B cell (primary cell): ENCODE data around the gene TEPSIN. TPM values are rescaled to one million over a fixed set of nuclear protein-coding genes. Genes with fewer than 3 reads are reported as not detected.

Source experiments
- ATAC-seq: fragments of 200-7000 bp; cut with Tn5 transposase; one replicate; pipeline ENCODE4 v1.10.0; 2021; ENCODE audit warnings: low read depth, mild to moderate bottlenecking, moderate number of reproducible peaks, moderate library complexity
- CTCF ChIA-PET: fragments of 350-600 bp; sonication (Branson Sonifier 250); formaldehyde crosslinking; loops from one replicate; lab custom pipeline; 2021; ENCODE audit warnings: antibody characterized with exemption, inconsistent platforms; lab: Charles Lee
- POLR2A ChIA-PET: fragments of 350-600 bp; sonication (Branson Sonifier 250); formaldehyde crosslinking; loops from one replicate; lab custom pipeline; 2021; ENCODE audit warnings: antibody characterized with exemption; lab: Charles Lee
- DNase-seq: peaks from one replicate; pipeline ENCODE4 v3.0.0; 2013
- H2AFZ ChIP-seq: 2 replicates; pipeline ENCODE4 v1.6.1; 2012; ENCODE audit warnings: mild to moderate bottlenecking, low read depth, low read length; ENCODE audit not compliant: insufficient read depth, poor library complexity, severe bottlenecking
- H3K27ac ChIP-seq, 2 donors: 1 replicate in 1 of 2; 2 replicates in 1 of 2; pipeline ENCODE4 v1.5.1; 2012 to 2013; ENCODE audit warnings: low read length in 2 of 2, mild to moderate bottlenecking in 2 of 2, moderate library complexity in 1 of 2
- H3K27me3 ChIP-seq, 4 experiments: fragments of 200-600 bp in 1 of 4; sonication (generic) in 1 of 4; replicated peaks in 1 of 4; 1 replicate in 2 of 4; 2 replicates in 2 of 4; pipeline versions ENCODE4 v1.6.1 to v1.7.0; 2013 to 2016; ENCODE audit warnings: low read length in 3 of 4, mild to moderate bottlenecking in 2 of 4, mixed read lengths in 1 of 4, moderate library complexity in 1 of 4; ENCODE audit not compliant: insufficient read depth in 4 of 4, control insufficient read depth in 3 of 4; ENCODE audit errors: control extremely low read depth in 1 of 4
- H3K36me3 ChIP-seq, 2 experiments: replicated peaks in 1 of 2; 1 replicate in 1 of 2; 2 replicates in 1 of 2; pipeline versions ENCODE4 v1.6.1 to v1.7.1; 2013; ENCODE audit warnings: low read length in 1 of 2; ENCODE audit not compliant: insufficient read depth in 2 of 2, control insufficient read depth in 1 of 2; ENCODE audit errors: control extremely low read depth in 1 of 2, extremely low read depth in 1 of 2
- H3K4me1 ChIP-seq, 2 donors: fragments of 200-600 bp in 1 of 2; sonication (generic) in 1 of 2; 1 replicate in 1 of 2; 2 replicates in 1 of 2; pipeline versions ENCODE4 v1.5.1 to v1.6.1; 2013 to 2017; ENCODE audit warnings: low read length in 2 of 2; ENCODE audit not compliant: control insufficient read depth in 2 of 2, insufficient read depth in 2 of 2
- H3K4me2 ChIP-seq: replicated peaks from 2 replicates; pipeline ENCODE3; 2012; ENCODE audit warnings: mild to moderate bottlenecking, low read depth, low read length; ENCODE audit not compliant: poor library complexity, severe bottlenecking
- H3K4me3 ChIP-seq, 5 experiments: fragments of 200-600 bp in 1 of 5; sonication (generic) in 1 of 5; 1 replicate in 3 of 5; 2 replicates in 2 of 5; pipeline versions ENCODE4 v1.5.1 to v1.7.0; 2011 to 2016; ENCODE audit warnings: low read length in 4 of 5, mild to moderate bottlenecking in 4 of 5, low read depth in 2 of 5, control low read depth in 1 of 5, moderate library complexity in 1 of 5; ENCODE audit not compliant: insufficient read depth in 1 of 5; ENCODE audit errors: control extremely low read depth in 1 of 5, extremely low read depth in 1 of 5
- H3K79me2 ChIP-seq: fragments of 200-600 bp; sonication (generic); one replicate; pipeline ENCODE4 v1.6.0; 2016; ENCODE audit warnings: low read length; ENCODE audit not compliant: control insufficient read depth, insufficient read depth
- H3K9ac ChIP-seq: fragments of 200-600 bp; sonication (generic); 2 replicates; pipeline ENCODE4 v1.6.1; 2017; ENCODE audit warnings: mild to moderate bottlenecking, low read length, moderate library complexity
- H3K9me3 ChIP-seq, 3 donors: one replicate each; pipeline versions ENCODE4 v1.6.1 to v1.7.1; 2013; ENCODE audit warnings: low read length in 2 of 3; ENCODE audit not compliant: control insufficient read depth in 2 of 3, insufficient read depth in 1 of 3; ENCODE audit errors: control extremely low read depth in 1 of 3
- H4K20me1 ChIP-seq: 2 replicates; pipeline ENCODE4 v1.6.0; 2012; ENCODE audit warnings: mild to moderate bottlenecking, low read length; ENCODE audit not compliant: insufficient read depth, control insufficient read depth, poor library complexity, severe bottlenecking
- H3K27ac Mint-ChIP-seq: one replicate; pipeline ENCODE4 v1.8.0; 2021; ENCODE audit warnings: mixed read lengths
- H3K27me3 Mint-ChIP-seq: one replicate; pipeline ENCODE4 v1.8.0; 2021; ENCODE audit warnings: mixed read lengths
- H3K4me1 Mint-ChIP-seq: one replicate; pipeline ENCODE4 v1.8.0; 2021; ENCODE audit warnings: mixed read lengths
- H3K4me3 Mint-ChIP-seq: one replicate; pipeline ENCODE4 v1.8.0; 2021; ENCODE audit warnings: mixed read lengths
- H3K9me3 Mint-ChIP-seq: one replicate; pipeline ENCODE4 v1.8.0; 2022; ENCODE audit warnings: mixed read lengths; ENCODE audit not compliant: insufficient read depth
- EZH2 ChIP-seq: IDR thresholded peaks from 2 replicates; pipeline ENCODE4 v1.6.1; 2012; ENCODE audit warnings: borderline replicate concordance, low read depth, mild to moderate bottlenecking, moderate library complexity, low read length; ENCODE audit not compliant: insufficient read depth, poor library complexity, severe bottlenecking
- WGBS: methylation state at CpG from one replicate; pipeline ENCODE4 v1.1.5; 2013; ENCODE audit warnings: missing lambda C conversion rate; ENCODE audit not compliant: insufficient coverage; 5-methylcytosine and 5-hydroxymethylcytosine counted together
- intact Hi-C: fragments of 100-400 bp; cut with micrococcal nuclease; formaldehyde crosslinking; loops from one replicate; pipeline ENCODE4 v1.10.0; 2022
- polyA plus RNA-seq: library from polyadenylated mRNA; depleted of rRNA; stranded (reverse); fragments of >200 nt; gene quantifications from 2 replicates; pipeline ENCODE4 v1.2.3, GENCODE V29; 2012
- total RNA-seq, 2 donors: library from RNA; stranded (reverse); fragments of 120-200 nt in 1 of 2; gene quantifications; 1 replicate in 1 of 2; 2 replicates in 1 of 2; pipeline versions ENCODE4 v1.2.3 to v1.2.4, GENCODE V29; 2013 to 2022
- TF ChIP-seq, protein P1 (sequence below): fragments of 200-600 bp; IDR thresholded peaks from one replicate; pipeline ENCODE4 v1.8.0; 2022; ENCODE audit warnings: antibody characterized with exemption, mild to moderate bottlenecking

The TEPSIN gene
- total and polyA plus RNA-seq, 2 donors (not counting 1 experiment from before 2014, with no cell fraction given) = 180 to 273 TPM

DNA sequence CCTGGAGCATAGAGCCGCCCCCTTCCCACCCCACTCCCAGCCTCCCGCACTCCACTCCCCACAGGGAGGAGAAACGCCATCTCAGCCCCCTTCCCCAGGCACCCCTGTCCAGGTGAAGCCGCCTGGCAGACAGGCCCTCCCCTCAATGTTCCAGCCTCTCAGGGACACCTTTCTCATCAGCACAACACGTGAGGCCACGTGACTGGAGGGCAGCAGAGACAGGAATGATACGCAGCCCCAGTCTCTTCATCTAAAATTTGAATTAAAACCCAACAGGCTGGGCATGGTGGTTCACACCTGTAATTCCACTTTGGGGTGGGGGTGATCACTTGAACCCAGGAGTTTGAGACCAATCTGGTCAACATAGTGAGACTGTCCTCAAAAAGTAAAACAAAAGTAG lies 52.7 kb downstream of the TEPSIN start:
- ATAC-seq (no peak), DNase-seq (no peak)
- Mint-ChIP-seq H3K4me1 (no peaks in the 10 kb centered on the region), H3K27me3 (peaks cover 6% of the 10 kb centered on the region), H3K9me3 (no peaks in the 10 kb centered on the region), H3K27ac (no peak overlapping the region), H3K4me3 (no peak overlapping the region)
- no peak overlapping the region for H3K9ac ChIP-seq
- peaks cover 0 to 2% (median 0%) of the 10 kb centered on the region in 3 donors for H3K9me3 ChIP-seq
- no peak overlapping the region for H2AFZ ChIP-seq
- POLR2A ChIA-PET = no interaction called here
- H3K79me2 ChIP-seq = no peaks in the 10 kb centered on the region
- no peak overlapping the region for H3K4me3 ChIP-seq
- TF ChIP-seq, protein P1, sequence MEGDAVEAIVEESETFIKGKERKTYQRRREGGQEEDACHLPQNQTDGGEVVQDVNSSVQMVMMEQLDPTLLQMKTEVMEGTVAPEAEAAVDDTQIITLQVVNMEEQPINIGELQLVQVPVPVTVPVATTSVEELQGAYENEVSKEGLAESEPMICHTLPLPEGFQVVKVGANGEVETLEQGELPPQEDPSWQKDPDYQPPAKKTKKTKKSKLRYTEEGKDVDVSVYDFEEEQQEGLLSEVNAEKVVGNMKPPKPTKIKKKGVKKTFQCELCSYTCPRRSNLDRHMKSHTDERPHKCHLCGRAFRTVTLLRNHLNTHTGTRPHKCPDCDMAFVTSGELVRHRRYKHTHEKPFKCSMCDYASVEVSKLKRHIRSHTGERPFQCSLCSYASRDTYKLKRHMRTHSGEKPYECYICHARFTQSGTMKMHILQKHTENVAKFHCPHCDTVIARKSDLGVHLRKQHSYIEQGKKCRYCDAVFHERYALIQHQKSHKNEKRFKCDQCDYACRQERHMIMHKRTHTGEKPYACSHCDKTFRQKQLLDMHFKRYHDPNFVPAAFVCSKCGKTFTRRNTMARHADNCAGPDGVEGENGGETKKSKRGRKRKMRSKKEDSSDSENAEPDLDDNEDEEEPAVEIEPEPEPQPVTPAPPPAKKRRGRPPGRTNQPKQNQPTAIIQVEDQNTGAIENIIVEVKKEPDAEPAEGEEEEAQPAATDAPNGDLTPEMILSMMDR = no peak
- no peak for TF ChIP-seq EZH2
- intact Hi-C loops = no loop called here
- CTCF ChIA-PET = no interaction called here
- H3K27me3 ChIP-seq = peaks cover 0 to 7% (median 0%) of the 10 kb centered on the region in 4 experiments
- H3K4me2 ChIP-seq = no peak overlapping the region
- WGBS = 89% methylated on average over 3 of the region's 7 CpGs
- no peaks in the 10 kb centered on the region for H3K36me3 ChIP-seq
- no peaks in the 10 kb centered on the region for H3K4me1 ChIP-seq
- H4K20me1 ChIP-seq = no peaks in the 10 kb centered on the region
- no peak overlapping the region for H3K27ac ChIP-seq

DNA sequence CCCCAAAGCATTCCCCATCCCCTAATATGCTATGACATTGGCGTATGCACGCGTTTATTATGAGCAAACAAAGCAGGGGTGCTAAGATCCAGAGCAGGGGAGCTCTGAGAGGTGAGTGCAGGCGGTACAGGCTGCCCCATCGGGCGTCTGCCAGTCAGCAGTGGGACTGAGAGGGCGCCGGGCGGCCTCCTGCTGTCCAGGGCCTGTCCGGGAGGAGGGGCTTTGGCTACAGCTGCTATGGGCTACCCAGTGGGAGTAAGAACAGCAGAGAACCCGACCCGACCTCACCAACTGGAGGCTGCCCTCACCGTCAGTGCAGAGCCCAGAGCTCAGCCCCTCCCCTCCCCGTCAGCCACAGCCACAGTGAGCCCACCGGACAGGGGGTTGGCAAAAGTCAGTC lies 54.3 kb downstream of the TEPSIN start:
- Mint-ChIP-seq H3K27ac (no peak overlapping the region), H3K27me3 (peaks cover 6% of the 10 kb centered on the region), H3K4me1 (no peaks in the 10 kb centered on the region), H3K9me3 (no peaks in the 10 kb centered on the region), H3K4me3 (no peak overlapping the region)
- no peak overlapping the region for H3K27ac ChIP-seq
- ATAC-seq = no peak
- H3K9ac ChIP-seq = no peak overlapping the region
- CTCF ChIA-PET = no interaction called here
- intact Hi-C loops = no loop called here
- no peak overlapping the region for H2AFZ ChIP-seq
- no peak for TF ChIP-seq EZH2
- TF ChIP-seq, protein P1 = no peak
- H3K79me2 ChIP-seq = no peaks in the 10 kb centered on the region
- no peaks in the 10 kb centered on the region for H3K4me1 ChIP-seq
- H3K4me3 ChIP-seq = no peak overlapping the region
- H3K9me3 ChIP-seq = peaks cover 0 to 2% (median 0%) of the 10 kb centered on the region in 3 donors
- no peak for DNase-seq
- 70% methylated on average over 15 of the region's 15 CpGs for WGBS
- POLR2A ChIA-PET = no interaction called here
- no peaks in the 10 kb centered on the region for H3K36me3 ChIP-seq
- H4K20me1 ChIP-seq = no peaks in the 10 kb centered on the region
- no peak overlapping the region for H3K4me2 ChIP-seq
- peaks cover 0 to 7% (median 0%) of the 10 kb centered on the region in 4 experiments for H3K27me3 ChIP-seq
